GM12892 (cell line): ENCODE measurements around the gene GARS1.

Source experiments
- POLR2A ChIP-seq: IDR thresholded peaks from 2 replicates; pipeline ENCODE4 v1.6.1; 2011; ENCODE audit warnings: low read depth, low read length, control low read depth
- POLR2AphosphoS5 ChIP-seq: IDR thresholded peaks from 2 replicates; pipeline ENCODE4 v1.6.1; 2011; ENCODE audit warnings: low read depth, low read length, control low read depth
- TAF1 ChIP-seq: IDR thresholded peaks from 2 replicates; pipeline ENCODE4 v1.6.1; 2011; ENCODE audit warnings: low read depth, mild to moderate bottlenecking, control low read depth, low read length, borderline replicate concordance

GRCh38 chr7:30561389-30561788 lies 33.3 kb upstream of the GARS1 start:
- TF ChIP-seq POLR2AphosphoS5 (no peak), POLR2A (no peak), TAF1 (no peak)
